ENCODE measurements around the gene OBP2B.
"Not testable (repeated sequence)": the region's sequence is repeated elsewhere in the genome, so short reads cannot be mapped to it uniquely, and the experiment has no call there.

Gene OBP2B

GRCh38 chr9:133221177-133221809, 12.2 kb upstream of the OBP2B start:
- no peak overlapping the region for H3K4me3 Mint-ChIP-seq
- H3K36me3 Mint-ChIP-seq (ENCODE audit: low read depth), result no peaks in the 10 kb centered on the region
- peaks cover 24% of the 10 kb centered on the region for H3K9me3 Mint-ChIP-seq
- no peak for DNase-seq
- H3K4me1 Mint-ChIP-seq, result peaks cover 20% of the 10 kb centered on the region
- peaks cover 60% of the 10 kb centered on the region for H3K27me3 Mint-ChIP-seq (ENCODE audit: low read depth, poor library complexity)
- TF ChIP-seq, protein P1, sequence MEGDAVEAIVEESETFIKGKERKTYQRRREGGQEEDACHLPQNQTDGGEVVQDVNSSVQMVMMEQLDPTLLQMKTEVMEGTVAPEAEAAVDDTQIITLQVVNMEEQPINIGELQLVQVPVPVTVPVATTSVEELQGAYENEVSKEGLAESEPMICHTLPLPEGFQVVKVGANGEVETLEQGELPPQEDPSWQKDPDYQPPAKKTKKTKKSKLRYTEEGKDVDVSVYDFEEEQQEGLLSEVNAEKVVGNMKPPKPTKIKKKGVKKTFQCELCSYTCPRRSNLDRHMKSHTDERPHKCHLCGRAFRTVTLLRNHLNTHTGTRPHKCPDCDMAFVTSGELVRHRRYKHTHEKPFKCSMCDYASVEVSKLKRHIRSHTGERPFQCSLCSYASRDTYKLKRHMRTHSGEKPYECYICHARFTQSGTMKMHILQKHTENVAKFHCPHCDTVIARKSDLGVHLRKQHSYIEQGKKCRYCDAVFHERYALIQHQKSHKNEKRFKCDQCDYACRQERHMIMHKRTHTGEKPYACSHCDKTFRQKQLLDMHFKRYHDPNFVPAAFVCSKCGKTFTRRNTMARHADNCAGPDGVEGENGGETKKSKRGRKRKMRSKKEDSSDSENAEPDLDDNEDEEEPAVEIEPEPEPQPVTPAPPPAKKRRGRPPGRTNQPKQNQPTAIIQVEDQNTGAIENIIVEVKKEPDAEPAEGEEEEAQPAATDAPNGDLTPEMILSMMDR (IDR thresholded peaks at IDR 0.05), result no peak
- no peak overlapping the region for H3K27ac Mint-ChIP-seq

GRCh38 chr9:133218049-133218975, 9.3 kb upstream of the OBP2B start:
- DNase-seq; H3K4me3 Mint-ChIP-seq; H3K36me3 Mint-ChIP-seq (ENCODE audit: low read depth); H3K27ac Mint-ChIP-seq; H3K4me1 Mint-ChIP-seq: not testable (repeated sequence)
- peaks cover 87% of the 10 kb centered on the region for H3K27me3 Mint-ChIP-seq (ENCODE audit: low read depth, poor library complexity)
- H3K9me3 Mint-ChIP-seq, result peaks cover 50% of the 10 kb centered on the region

- H3K27ac Mint-ChIP-seq; H3K36me3 Mint-ChIP-seq (ENCODE audit: low read depth); DNase-seq; H3K4me3 Mint-ChIP-seq; H3K4me1 Mint-ChIP-seq: not testable (repeated sequence)
- Mint-ChIP-seq H3K9me3 (peaks cover 53% of the 10 kb centered on the region), H3K27me3 (ENCODE audit: low read depth, poor library complexity) (peaks cover 86% of the 10 kb centered on the region)
Observed at GRCh38 chr9:133217333-133217988, 8.4 kb upstream of the OBP2B start.

GRCh38 chr9:133214276-133214675, 5.2 kb upstream of the OBP2B start:
- not testable (repeated sequence) for H3K4me1 Mint-ChIP-seq
- H3K27me3 Mint-ChIP-seq (ENCODE audit: low read depth, poor library complexity), result peaks cover 86% of the 10 kb centered on the region
- H3K9me3 Mint-ChIP-seq, result peaks cover 46% of the 10 kb centered on the region

DNA sequence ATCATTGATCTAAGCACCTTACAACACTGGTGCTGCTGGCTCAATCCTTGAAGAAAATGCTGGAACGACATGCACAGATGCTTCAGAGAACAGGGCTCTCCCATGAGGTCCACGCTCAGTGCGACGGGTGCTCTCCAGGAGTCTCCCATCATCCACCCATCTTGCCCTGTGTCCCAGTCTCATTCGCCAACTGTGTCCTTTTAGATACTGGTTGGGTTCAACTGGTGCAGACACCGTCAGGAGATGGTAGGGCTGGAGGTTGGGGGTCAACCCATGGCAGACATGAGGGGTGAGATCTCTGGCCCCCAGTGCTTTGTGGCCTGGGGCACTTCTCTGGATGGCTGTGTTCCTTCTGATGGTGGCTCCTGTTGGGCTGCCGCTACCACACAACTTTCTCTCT, 1.6 kb upstream of the OBP2B start:
- Mint-ChIP-seq H3K27ac (no peak overlapping the region), H3K4me3 (no peak overlapping the region), H3K4me1 (no peaks in the 10 kb centered on the region), H3K36me3 (ENCODE audit: low read depth) (peaks cover 4% of the 10 kb centered on the region), H3K9me3 (peaks cover 29% of the 10 kb centered on the region), H3K27me3 (ENCODE audit: low read depth, poor library complexity) (peaks cover 52% of the 10 kb centered on the region)
- TF ChIP-seq, protein P1 (IDR thresholded peaks at IDR 0.05), result no peak
- no peak for DNase-seq

More at GRCh38 chr9:133214276-133214675, 5.2 kb upstream of the OBP2B start:
- not testable (repeated sequence) for H3K36me3 Mint-ChIP-seq (ENCODE audit: low read depth); H3K27ac Mint-ChIP-seq; DNase-seq; H3K4me3 Mint-ChIP-seq

DNA sequence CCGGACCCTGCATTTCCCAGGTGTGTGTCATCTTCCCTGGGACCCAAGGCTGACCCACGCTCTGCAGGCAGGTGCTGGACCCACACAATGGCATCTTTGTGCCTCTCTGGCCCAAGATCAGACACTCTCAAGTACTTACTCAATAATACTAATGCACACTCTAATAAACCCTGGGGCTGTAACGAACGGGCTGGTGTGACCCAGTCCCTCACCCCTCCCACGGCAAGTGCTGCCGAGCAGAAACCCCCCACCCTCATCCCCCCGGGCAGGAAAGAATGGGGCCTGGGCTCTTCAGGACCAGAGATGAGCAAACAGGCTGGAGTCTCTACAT, 1.1 kb upstream of the OBP2B start:
- Mint-ChIP-seq H3K9me3 (peaks cover 25% of the 10 kb centered on the region), H3K4me3 (no peak overlapping the region), H3K36me3 (ENCODE audit: low read depth) (peaks cover 4% of the 10 kb centered on the region), H3K27me3 (ENCODE audit: low read depth, poor library complexity) (peaks cover 51% of the 10 kb centered on the region), H3K27ac (no peak overlapping the region), H3K4me1 (no peaks in the 10 kb centered on the region)
- DNase-seq, result no peak
- TF ChIP-seq, protein P1 (IDR thresholded peaks at IDR 0.05), result no peak

DNA sequence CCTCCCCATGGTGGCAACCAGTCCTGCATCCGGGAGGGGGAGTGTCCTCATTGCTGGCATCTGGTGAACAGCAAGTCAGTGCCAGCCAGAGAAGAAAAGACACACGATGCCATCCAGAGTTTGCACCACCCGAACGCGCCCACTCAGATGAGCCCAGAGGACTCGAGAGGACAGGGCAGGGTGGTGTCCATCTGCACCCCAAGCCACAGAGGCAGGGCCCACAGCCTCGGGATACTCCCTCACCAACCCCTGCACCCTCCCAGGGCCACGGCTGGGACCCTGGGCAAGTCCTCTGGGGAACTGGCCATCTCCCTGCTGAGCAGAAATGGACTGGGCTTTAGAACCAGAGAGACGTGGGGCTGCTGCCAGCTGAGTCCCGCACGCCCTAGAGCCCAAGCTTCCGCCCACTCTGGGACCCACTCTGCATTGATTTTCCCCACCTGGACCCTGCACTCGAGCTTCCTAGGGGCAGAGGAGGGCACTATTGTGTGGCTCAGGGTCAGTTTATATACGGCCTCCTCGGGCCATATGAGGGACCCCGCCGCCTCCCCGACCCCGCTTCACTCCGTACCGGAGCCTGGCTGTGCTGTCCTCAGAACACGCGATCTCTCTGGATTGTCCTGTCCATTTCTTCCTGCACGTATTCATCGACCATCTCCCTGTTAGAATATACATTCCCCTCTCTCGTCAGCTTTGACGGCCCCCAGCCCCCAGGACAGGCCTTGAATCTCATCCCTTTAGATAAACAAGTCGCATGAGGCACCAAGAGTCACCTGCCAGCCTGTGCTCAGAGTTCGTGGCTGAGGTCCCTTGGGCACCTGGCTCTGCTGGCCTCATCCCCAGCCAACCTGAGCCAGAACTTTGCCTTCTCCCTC, 514 bp upstream of the OBP2B start:
- Mint-ChIP-seq H3K9me3 (peaks cover 19% of the 10 kb centered on the region), H3K27me3 (ENCODE audit: low read depth, poor library complexity) (peaks cover 48% of the 10 kb centered on the region)
- not testable (repeated sequence) for H3K36me3 Mint-ChIP-seq (ENCODE audit: low read depth); H3K4me3 Mint-ChIP-seq; H3K27ac Mint-ChIP-seq; DNase-seq; H3K4me1 Mint-ChIP-seq

DNA sequence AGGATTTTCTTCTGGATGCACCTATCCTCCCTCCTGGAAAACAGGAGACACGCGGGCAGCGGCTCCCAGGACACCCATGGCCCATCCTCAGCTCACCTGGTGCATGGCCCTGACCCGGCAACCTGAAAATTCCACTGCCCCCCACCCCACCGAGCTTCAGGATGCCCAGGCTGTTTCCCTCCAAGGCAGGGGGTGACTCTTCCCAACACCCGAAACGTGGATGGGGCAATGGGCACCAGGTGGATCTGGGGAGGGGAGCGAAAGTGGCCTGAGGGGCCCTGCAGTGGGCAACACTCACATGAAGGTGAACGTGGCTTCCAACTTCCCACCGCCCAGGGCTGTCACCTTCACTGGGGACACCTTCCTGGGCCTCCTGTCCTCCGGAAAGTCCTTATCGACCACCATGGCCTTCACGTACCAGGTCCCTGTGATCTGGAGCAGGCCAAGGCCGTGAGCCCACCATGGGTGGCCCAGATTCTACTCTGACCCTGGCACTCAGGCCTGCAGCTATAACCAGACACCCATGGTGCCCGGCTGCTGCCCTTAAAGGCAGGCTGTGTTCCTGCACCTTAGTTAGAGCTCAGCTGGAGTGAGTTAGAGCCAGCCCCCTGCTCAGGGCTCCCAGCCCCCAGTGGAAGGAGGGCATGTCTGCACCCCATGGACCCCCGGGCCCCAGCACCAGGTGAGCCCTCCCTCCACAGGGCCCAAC, 725 bp downstream of the OBP2B start:
- not testable (repeated sequence) for H3K4me3 Mint-ChIP-seq; H3K4me1 Mint-ChIP-seq; H3K9me3 Mint-ChIP-seq; H3K36me3 Mint-ChIP-seq (ENCODE audit: low read depth); DNase-seq; H3K27ac Mint-ChIP-seq
- peaks cover 44% of the 10 kb centered on the region for H3K27me3 Mint-ChIP-seq (ENCODE audit: low read depth, poor library complexity)

Measured in nephron progenitor cell (in vitro differentiated cells).